Spleen (tissue), 11 donors: Measurements from ENCODE around the gene FAM131C. TPM values are rescaled to one million over a fixed set of nuclear protein-coding genes. Genes with fewer than 3 reads are reported as not detected.
A peak's percentile ranks its signal among the peaks of the same experiment; 100 is the strongest.

ENCODE experiments used
- DNase-seq: peaks from one replicate; pipeline ENCODE4 v3.0.0-alpha.2; 2020
- H3K27ac ChIP-seq, 8 donors: fragments of 200-600 bp; sonication (generic) in 7 of 8; 1 replicate in 4 of 8; 2 replicates in 4 of 8; pipeline versions ENCODE4 v1.5.0 to v1.8.0; 2016 to 2021; ENCODE audit warnings: inconsistent platforms in 4 of 8, mild to moderate bottlenecking in 4 of 8, moderate library complexity in 1 of 8
- H3K27me3 ChIP-seq, 7 donors: fragments of 200-600 bp; sonication (generic) in 6 of 7; replicated peaks in 1 of 7; 1 replicate in 4 of 7; 2 replicates in 3 of 7; pipeline versions ENCODE4 v1.5.0 to v1.8.0; 2016 to 2021; ENCODE audit warnings: inconsistent platforms in 3 of 7, mild to moderate bottlenecking in 1 of 7
- H3K36me3 ChIP-seq, 6 donors: fragments of 200-600 bp; sonication (generic) in 5 of 6; 1 replicate in 4 of 6; 2 replicates in 2 of 6; pipeline versions ENCODE4 v1.5.0 to v1.8.0; 2016 to 2021; ENCODE audit warnings: inconsistent platforms in 2 of 6
- H3K4me1 ChIP-seq, 6 donors: fragments of 200-600 bp; sonication (generic) in 5 of 6; 1 replicate in 3 of 6; 2 replicates in 3 of 6; pipeline versions ENCODE4 v1.5.0 to v1.8.0; 2016 to 2021; ENCODE audit warnings: inconsistent platforms in 3 of 6
- H3K4me3 ChIP-seq, 8 donors: fragments of 200-600 bp; sonication (generic) in 7 of 8; 1 replicate in 4 of 8; 2 replicates in 4 of 8; pipeline versions ENCODE4 v1.5.0 to v1.8.0; 2016 to 2021; ENCODE audit warnings: inconsistent platforms in 4 of 8, mild to moderate bottlenecking in 4 of 8, moderate library complexity in 2 of 8
- H3K9me3 ChIP-seq, 8 donors: fragments of 200-600 bp; sonication (generic) in 7 of 8; 1 replicate in 4 of 8; 2 replicates in 4 of 8; pipeline versions ENCODE4 v1.5.0 to v1.8.0; 2016 to 2021; ENCODE audit warnings: inconsistent platforms in 4 of 8
- POLR2A ChIP-seq, 3 donors: fragments of 450-650 bp; IDR thresholded peaks; one replicate each; pipeline ENCODE4 v1.5.1; 2017; ENCODE audit warnings: antibody characterized with exemption in 3 of 3, mild to moderate bottlenecking in 1 of 3
- POLR2AphosphoS5 ChIP-seq, 3 donors: sonication (generic); formaldehyde crosslinking; IDR thresholded peaks; one replicate each; pipeline ENCODE4 v1.5.1; 2017; ENCODE audit warnings: antibody characterized with exemption in 3 of 3
- WGBS, 5 donors: extraction: QIAGEN DNeasy Blood & Tissue Kit in 3 of 5; methylation state at CpG; one replicate each; pipeline versions ENCODE4 v1.1.5 to v1.1.7; 2013 to 2018; 5-methylcytosine and 5-hydroxymethylcytosine counted together
- intact Hi-C: fragments of 100-400 bp; cut with DNase I; formaldehyde crosslinking; loops from one replicate; pipeline ENCODE4 v1.15.0; 2023; ENCODE audit warnings: low total_unique reads
- polyA plus RNA-seq, 3 donors: library from polyadenylated mRNA; stranded (reverse); fragments of 200-250 nt; gene quantifications; one replicate each; pipeline ENCODE4 v1.2.1, GENCODE V29; 2013
- total RNA-seq, 7 donors: library from RNA; depleted of rRNA in 3 of 7; stranded (reverse); fragments of >200 nt in 3 of 7; fragmentation: NEBNext Ultra II Directional in 4 of 7; extraction: Animal tissue kit (Norgen Biotek cat#: 25700) in 4 of 7; gene quantifications; one replicate each; pipeline versions ENCODE4 v1.1.0 to v1.2.1, GENCODE V29; 2016 to 2021
- TF ChIP-seq, protein P1 (sequence below), 11 experiments: fragments of 200-600 bp in 7 of 11; fragments of 450-650 bp in 4 of 11; sonication (generic) in 4 of 11; IDR thresholded peaks in 8 of 11; conservative IDR thresholded peaks in 3 of 11; 1 replicate in 7 of 11; 2 replicates in 4 of 11; pipeline versions ENCODE4 v1.4.0 to v1.8.0; 2016 to 2021; ENCODE audit warnings: antibody characterized with exemption in 11 of 11, inconsistent platforms in 4 of 11, mild to moderate bottlenecking in 1 of 11
- donor health status: healthy with polysubstance abuse.
- donor health status: DM: no; HTN: no; CAD: no; lungs with moderate emphysema.
- donor health status: DM: no; HTN: no; CAD: no.
- donor health status: Bipolar disorder and iron deficiency.
- donor health status: healthy.
- donor health status: DM: no; HTN: no; CAD: no.
- donor health status: DM: yes; HTN: yes; CAD: no.

Gene FAM131C
- total and polyA plus RNA-seq, 10 donors, result 0.11 to 0.47 TPM; not detected in 8

DNA sequence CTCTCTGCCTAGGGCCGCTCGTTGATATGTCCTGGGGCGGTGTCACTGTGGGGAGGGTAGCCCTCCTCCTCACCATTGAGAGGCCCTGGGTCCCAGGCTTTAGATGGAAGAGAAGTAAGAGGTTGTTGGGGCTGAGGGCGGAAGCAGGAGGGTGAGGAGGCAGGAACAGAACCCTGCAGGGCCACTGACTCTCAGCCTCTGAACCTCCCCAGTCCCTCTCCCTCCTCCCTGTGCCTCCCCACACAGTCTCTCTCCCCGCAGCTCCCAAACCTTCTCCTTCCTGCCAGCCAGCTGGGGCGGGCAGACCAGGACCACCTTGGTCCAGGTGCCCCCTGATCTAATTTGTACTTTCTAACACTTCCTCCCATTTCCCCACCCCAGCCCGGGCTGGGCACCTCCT lies 14.3 kb upstream of the FAM131C start:
- WGBS, 5 donors, result 63 to 74% (median 65%) methylated on average over 6 to 7 of the region's 7 CpGs
- Histone ChIP-seq H3K4me3 (no peak overlapping the region), H3K27ac (no peak overlapping the region), H3K9me3 (no peaks in the 10 kb centered on the region), H3K36me3 (no peaks in the 10 kb centered on the region), H3K4me1 (peaks cover 0 to 15% (median 8%) of the 10 kb centered on the region in 6 donors), H3K27me3 (no peaks in the 10 kb centered on the region)
- intact Hi-C loops, result no loop called here
- no peak for DNase-seq
- TF ChIP-seq, protein P1, sequence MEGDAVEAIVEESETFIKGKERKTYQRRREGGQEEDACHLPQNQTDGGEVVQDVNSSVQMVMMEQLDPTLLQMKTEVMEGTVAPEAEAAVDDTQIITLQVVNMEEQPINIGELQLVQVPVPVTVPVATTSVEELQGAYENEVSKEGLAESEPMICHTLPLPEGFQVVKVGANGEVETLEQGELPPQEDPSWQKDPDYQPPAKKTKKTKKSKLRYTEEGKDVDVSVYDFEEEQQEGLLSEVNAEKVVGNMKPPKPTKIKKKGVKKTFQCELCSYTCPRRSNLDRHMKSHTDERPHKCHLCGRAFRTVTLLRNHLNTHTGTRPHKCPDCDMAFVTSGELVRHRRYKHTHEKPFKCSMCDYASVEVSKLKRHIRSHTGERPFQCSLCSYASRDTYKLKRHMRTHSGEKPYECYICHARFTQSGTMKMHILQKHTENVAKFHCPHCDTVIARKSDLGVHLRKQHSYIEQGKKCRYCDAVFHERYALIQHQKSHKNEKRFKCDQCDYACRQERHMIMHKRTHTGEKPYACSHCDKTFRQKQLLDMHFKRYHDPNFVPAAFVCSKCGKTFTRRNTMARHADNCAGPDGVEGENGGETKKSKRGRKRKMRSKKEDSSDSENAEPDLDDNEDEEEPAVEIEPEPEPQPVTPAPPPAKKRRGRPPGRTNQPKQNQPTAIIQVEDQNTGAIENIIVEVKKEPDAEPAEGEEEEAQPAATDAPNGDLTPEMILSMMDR (IDR thresholded peaks at IDR 0.05 in 8 of 11, conservative IDR thresholded peaks at IDR 0.05 in 3 of 11), result no peak
- TF ChIP-seq POLR2A (IDR thresholded peaks at IDR 0.05) (no peak), POLR2AphosphoS5 (IDR thresholded peaks at IDR 0.05) (no peak)

DNA sequence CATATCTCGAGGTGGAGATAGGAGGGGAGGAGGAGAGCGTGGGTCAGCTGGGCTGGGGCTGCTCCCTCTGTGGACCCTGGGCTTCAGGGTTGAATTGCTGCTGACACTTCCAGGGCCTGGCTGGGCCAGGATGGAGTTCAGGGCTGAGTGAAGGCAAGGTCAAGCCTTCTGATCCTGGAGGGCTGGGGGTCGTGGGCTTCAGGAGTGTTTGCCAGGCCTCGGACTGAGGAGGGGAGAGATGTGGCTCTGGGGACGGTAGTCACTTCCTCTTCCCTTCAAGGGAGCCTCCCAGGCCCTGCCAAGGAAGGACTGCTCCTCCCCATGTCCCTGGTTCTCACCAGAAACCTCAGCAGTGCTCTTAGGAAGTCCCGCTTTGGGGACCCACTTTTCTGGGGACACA lies 12.1 kb upstream of the FAM131C start:
- H3K9me3 ChIP-seq, result no peaks in the 10 kb centered on the region
- 42 to 54% (median 43%) methylated on average over 4 to 6 of the region's 6 CpGs for WGBS, 5 donors
- no peak for TF ChIP-seq POLR2A (IDR thresholded peaks at IDR 0.05)
- no peak for TF ChIP-seq POLR2AphosphoS5 (IDR thresholded peaks at IDR 0.05)
- TF ChIP-seq, protein P1 (IDR thresholded peaks at IDR 0.05 in 8 of 11, conservative IDR thresholded peaks at IDR 0.05 in 3 of 11), result no peak
- H3K4me1 ChIP-seq, result peaks cover 0 to 23% (median 8%) of the 10 kb centered on the region in 6 donors
- no peaks in the 10 kb centered on the region for H3K27me3 ChIP-seq
- no peaks in the 10 kb centered on the region for H3K36me3 ChIP-seq
- no peak overlapping the region for H3K27ac ChIP-seq
- intact Hi-C loops, result no loop called here
- no peak for DNase-seq
- no peak overlapping the region for H3K4me3 ChIP-seq

DNA sequence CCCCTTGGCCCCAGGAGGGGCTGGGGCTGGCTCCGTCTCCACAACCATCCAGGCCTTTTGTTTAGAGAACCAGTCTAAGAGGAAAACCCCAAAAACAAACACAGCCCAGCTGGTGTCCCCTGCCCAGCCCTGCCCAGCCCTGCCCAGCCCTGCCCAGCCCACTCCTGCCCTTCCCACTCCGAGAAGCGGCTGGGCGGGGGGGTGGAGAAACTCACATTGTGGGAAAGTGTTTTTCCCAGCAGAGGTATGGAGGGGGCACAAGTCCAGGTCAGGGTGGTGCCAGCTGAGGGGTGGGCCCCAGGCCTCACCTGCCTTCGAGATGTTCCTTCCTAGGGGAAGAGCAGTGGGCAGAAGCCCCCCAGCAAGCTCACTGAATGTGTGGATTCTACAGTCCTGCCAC lies 10.0 kb upstream of the FAM131C start:
- Histone ChIP-seq H3K4me1 (peaks cover 0 to 27% (median 12%) of the 10 kb centered on the region in 6 donors), H3K36me3 (no peaks in the 10 kb centered on the region), H3K27me3 (no peaks in the 10 kb centered on the region), H3K27ac (no peak overlapping the region), H3K9me3 (no peaks in the 10 kb centered on the region), H3K4me3 (no peak overlapping the region)
- intact Hi-C loops, result loop anchor here (2.0 kb wide), 1 partner anchor 103 kb away; no protein-coding TSS in a partner anchor
- 83 to 95% (median 91%) methylated on average over 5 of the region's 5 CpGs for WGBS, 5 donors
- TF ChIP-seq POLR2AphosphoS5 (IDR thresholded peaks at IDR 0.05) (no peak), POLR2A (IDR thresholded peaks at IDR 0.05) (no peak)
- TF ChIP-seq, protein P1 (IDR thresholded peaks at IDR 0.05 in 8 of 11, conservative IDR thresholded peaks at IDR 0.05 in 3 of 11), result no peak
- DNase-seq, result no peak

DNA sequence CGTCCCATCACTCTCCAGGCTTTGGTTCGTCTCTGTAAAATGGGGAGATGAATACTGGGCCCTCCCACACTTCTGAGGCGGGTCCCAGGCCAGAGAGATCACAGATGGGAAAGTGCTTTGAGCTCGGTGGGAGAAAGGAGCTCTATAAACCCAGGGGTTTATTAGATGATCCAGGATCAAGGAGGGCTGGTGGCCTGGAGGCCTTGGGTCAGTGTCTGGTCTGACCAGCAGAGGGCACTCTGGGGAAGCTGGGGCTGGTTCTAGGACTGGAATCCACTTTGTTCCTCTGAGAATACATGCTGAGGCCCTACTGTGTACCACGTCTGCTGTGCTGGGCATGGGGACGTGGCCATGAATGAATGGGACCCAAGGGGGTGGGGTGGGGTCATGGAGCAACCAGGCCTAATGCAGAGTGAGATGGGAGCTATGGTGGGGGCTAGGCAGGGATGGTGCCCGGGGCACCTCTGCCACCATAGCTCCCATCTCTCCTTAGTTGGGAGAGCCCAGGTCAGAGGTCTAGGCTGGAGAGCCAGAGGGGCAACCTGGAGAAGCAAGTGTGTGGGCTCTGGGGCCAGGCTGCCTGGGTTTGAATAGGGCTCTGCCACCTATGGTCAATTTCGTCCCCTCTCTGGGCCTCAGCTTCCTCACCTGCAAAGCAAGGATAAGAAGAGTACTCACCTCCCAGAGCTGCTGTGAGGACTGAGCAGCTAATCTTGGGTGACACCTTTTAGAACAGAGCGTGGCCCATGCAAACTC lies 9.0 kb upstream of the FAM131C start:
- no peaks in the 10 kb centered on the region for H3K9me3 ChIP-seq
- no peaks in the 10 kb centered on the region for H3K27me3 ChIP-seq
- no peak overlapping the region for H3K4me3 ChIP-seq
- H3K36me3 ChIP-seq, result no peaks in the 10 kb centered on the region
- 60 to 82% (median 67%) methylated on average over 9 of the region's 9 CpGs for WGBS, 5 donors
- H3K27ac ChIP-seq, result no peak overlapping the region
- intact Hi-C loops, result loop anchor here (2.0 kb wide), 1 partner anchor 104 kb away; no protein-coding TSS in a partner anchor
- TF ChIP-seq POLR2AphosphoS5 (IDR thresholded peaks at IDR 0.05), result no peak
- TF ChIP-seq, protein P1 (IDR thresholded peaks at IDR 0.05 in 8 of 11, conservative IDR thresholded peaks at IDR 0.05 in 3 of 11), result peak; percentile 63 to 92 (median 83)
- peak; percentile 87 for DNase-seq
- H3K4me1 ChIP-seq, result peaks cover 0 to 20% (median 9%) of the 10 kb centered on the region in 6 donors
